A673 (cell line): ENCODE measurements around the gene STAT5B.

Source experiments
- EZH2 ChIP-seq: fragments of 200-600 bp; sonication (generic); IDR thresholded peaks from 2 replicates; pipeline ENCODE4 v1.6.1; 2017; ENCODE audit warnings: borderline replicate concordance, low read depth, mild to moderate bottlenecking, mixed read lengths, antibody characterized with exemption, low read length; ENCODE audit not compliant: poor library complexity, severe bottlenecking
- TF ChIP-seq, protein P1 (sequence below): fragments of 300-800, 200-600 bp; sonication (generic); conservative IDR thresholded peaks from 2 replicates; pipeline ENCODE4 v1.5.1; 2017; ENCODE audit warnings: low read depth, mild to moderate bottlenecking, antibody characterized with exemption, low read length, moderate library complexity, mixed read lengths

DNA sequence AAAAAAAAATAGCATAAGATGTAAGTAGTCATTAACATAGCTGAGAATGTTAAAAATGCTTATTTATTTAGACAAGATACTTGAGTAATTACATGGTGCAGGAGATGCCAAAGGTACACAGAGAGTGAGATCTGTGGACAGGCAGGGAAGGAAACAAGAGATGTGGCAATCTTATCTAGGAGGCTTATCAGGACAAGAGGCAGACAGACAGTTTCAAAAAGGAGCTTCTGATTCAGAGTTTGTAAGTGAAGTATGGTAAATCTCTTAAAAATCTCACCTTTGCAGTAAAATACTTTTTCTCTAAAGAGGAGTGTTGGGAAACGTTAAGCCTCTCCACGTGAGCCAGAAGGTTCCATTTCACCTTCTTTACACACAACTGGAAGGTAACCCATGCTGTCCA lies 62.0 kb downstream of the STAT5B start:
- TF ChIP-seq, protein P1, sequence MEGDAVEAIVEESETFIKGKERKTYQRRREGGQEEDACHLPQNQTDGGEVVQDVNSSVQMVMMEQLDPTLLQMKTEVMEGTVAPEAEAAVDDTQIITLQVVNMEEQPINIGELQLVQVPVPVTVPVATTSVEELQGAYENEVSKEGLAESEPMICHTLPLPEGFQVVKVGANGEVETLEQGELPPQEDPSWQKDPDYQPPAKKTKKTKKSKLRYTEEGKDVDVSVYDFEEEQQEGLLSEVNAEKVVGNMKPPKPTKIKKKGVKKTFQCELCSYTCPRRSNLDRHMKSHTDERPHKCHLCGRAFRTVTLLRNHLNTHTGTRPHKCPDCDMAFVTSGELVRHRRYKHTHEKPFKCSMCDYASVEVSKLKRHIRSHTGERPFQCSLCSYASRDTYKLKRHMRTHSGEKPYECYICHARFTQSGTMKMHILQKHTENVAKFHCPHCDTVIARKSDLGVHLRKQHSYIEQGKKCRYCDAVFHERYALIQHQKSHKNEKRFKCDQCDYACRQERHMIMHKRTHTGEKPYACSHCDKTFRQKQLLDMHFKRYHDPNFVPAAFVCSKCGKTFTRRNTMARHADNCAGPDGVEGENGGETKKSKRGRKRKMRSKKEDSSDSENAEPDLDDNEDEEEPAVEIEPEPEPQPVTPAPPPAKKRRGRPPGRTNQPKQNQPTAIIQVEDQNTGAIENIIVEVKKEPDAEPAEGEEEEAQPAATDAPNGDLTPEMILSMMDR = no peak
- TF ChIP-seq EZH2 = no peak
